ENCODE results near the gene SH3RF1.
"Not testable (repeated sequence)": the region's sequence is repeated elsewhere in the genome, so short reads cannot be mapped to it uniquely, and the experiment has no call there.

Gene SH3RF1

GRCh38 chr4:169202145-169202699 lies 68.5 kb downstream of the SH3RF1 start:
- no peak for TF ChIP-seq CTCF (IDR thresholded peaks at IDR 0.05; ENCODE audit: insufficient read depth, low read depth, low read length, missing control alignments)
- no peak for DNase-seq (ENCODE audit: low read depth)
- H3K4me3 ChIP-seq (ENCODE audit: low read depth, low read length) = no peak overlapping the region

GRCh38 chr4:169201222-169202144 lies 69.3 kb downstream of the SH3RF1 start:
- H3K4me3 ChIP-seq (ENCODE audit: low read depth, low read length) = no peak overlapping the region
- no peak for DNase-seq (ENCODE audit: low read depth)

GRCh38 chr4:169200361-169201030 lies 70.3 kb downstream of the SH3RF1 start:
- no peak for TF ChIP-seq CTCF (IDR thresholded peaks at IDR 0.05; ENCODE audit: insufficient read depth, low read depth, low read length, missing control alignments)
- no peak overlapping the region for H3K4me3 ChIP-seq (ENCODE audit: low read depth, low read length)
- no peak for DNase-seq (ENCODE audit: low read depth)

More at GRCh38 chr4:169201222-169202144, 69.3 kb downstream of the SH3RF1 start:
- no peak for TF ChIP-seq CTCF (IDR thresholded peaks at IDR 0.05; ENCODE audit: insufficient read depth, low read depth, low read length, missing control alignments)

- no peak for TF ChIP-seq CTCF (IDR thresholded peaks at IDR 0.05; ENCODE audit: insufficient read depth, low read depth, low read length, missing control alignments)
- DNase-seq (ENCODE audit: low read depth) = no peak
- H3K4me3 ChIP-seq (ENCODE audit: low read depth, low read length) = no peak overlapping the region
These were observed 71.6 kb downstream of the SH3RF1 start for GRCh38 chr4:169199184-169199583.

GRCh38 chr4:169198167-169198566 lies 72.6 kb downstream of the SH3RF1 start:
- TF ChIP-seq CTCF (IDR thresholded peaks at IDR 0.05; ENCODE audit: insufficient read depth, low read depth, low read length, missing control alignments) = no peak
- DNase-seq (ENCODE audit: low read depth) = no peak
- no peak overlapping the region for H3K4me3 ChIP-seq (ENCODE audit: low read depth, low read length)

GRCh38 chr4:169197206-169197605 lies 73.5 kb downstream of the SH3RF1 start:
- H3K4me3 ChIP-seq (ENCODE audit: low read depth, low read length); DNase-seq (ENCODE audit: low read depth): not testable (repeated sequence)

GRCh38 chr4:169195032-169195431 lies 75.7 kb downstream of the SH3RF1 start:
- DNase-seq (ENCODE audit: low read depth) = no peak
- H3K4me3 ChIP-seq (ENCODE audit: low read depth, low read length) = no peak overlapping the region
- TF ChIP-seq CTCF (IDR thresholded peaks at IDR 0.05; ENCODE audit: insufficient read depth, low read depth, low read length, missing control alignments) = no peak

- peak; percentile 64 for DNase-seq (ENCODE audit: low read depth)
- H3K4me3 ChIP-seq (ENCODE audit: low read depth, low read length) = peak overlapping the region; percentile 34
These were observed 80.8 kb downstream of the SH3RF1 start for GRCh38 chr4:169189968-169190367.

Measured in GM12865 (cell line).